Measurements from ENCODE around the gene DCHS2.

- TF ChIP-seq, protein P1, sequence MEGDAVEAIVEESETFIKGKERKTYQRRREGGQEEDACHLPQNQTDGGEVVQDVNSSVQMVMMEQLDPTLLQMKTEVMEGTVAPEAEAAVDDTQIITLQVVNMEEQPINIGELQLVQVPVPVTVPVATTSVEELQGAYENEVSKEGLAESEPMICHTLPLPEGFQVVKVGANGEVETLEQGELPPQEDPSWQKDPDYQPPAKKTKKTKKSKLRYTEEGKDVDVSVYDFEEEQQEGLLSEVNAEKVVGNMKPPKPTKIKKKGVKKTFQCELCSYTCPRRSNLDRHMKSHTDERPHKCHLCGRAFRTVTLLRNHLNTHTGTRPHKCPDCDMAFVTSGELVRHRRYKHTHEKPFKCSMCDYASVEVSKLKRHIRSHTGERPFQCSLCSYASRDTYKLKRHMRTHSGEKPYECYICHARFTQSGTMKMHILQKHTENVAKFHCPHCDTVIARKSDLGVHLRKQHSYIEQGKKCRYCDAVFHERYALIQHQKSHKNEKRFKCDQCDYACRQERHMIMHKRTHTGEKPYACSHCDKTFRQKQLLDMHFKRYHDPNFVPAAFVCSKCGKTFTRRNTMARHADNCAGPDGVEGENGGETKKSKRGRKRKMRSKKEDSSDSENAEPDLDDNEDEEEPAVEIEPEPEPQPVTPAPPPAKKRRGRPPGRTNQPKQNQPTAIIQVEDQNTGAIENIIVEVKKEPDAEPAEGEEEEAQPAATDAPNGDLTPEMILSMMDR (IDR thresholded peaks at IDR 0.05; ENCODE audit: low read length): no peak
- TF ChIP-seq EZH2 (IDR thresholded peaks at IDR 0.05; ENCODE audit: borderline replicate concordance, low read length): no peak
Measured at GRCh38 chr4:154521607-154522006, 30.0 kb upstream of the DCHS2 start.
